K562 (cell line): ENCODE measurements around the gene SLC66A2.

ENCODE experiments used
- BMI1 ChIP-seq: fragments of 150-350 bp; IDR thresholded peaks from 2 replicates; pipeline ENCODE4 v1.6.1; 2014; ENCODE audit warnings: low read length
- FOXM1 ChIP-seq, 2 experiments: fragments of 450-650 bp in 1 of 2; sonication (generic) in 1 of 2; formaldehyde crosslinking in 1 of 2; IDR thresholded peaks; 2 replicates each; pipeline versions ENCODE4 v1.6.1 to v1.9.0; 2017 to 2022; ENCODE audit warnings: low read depth in 2 of 2, mild to moderate bottlenecking in 2 of 2, missing genetic modification reagents in 1 of 2, moderate library complexity in 1 of 2
- GABPA ChIP-seq: fragments of 200-800 bp; sonication (Bioruptor generic); conservative IDR thresholded peaks from 2 replicates; pipeline ENCODE4 v1.6.1; 2016; ENCODE audit warnings: low read depth, missing genetic modification characterization, missing compliant biosample characterization
- TF ChIP-seq, protein P1 (sequence below), 3 experiments: IDR thresholded peaks in 2 of 3; conservative IDR thresholded peaks in 1 of 3; 2 replicates each; pipeline ENCODE4 v1.5.1; 2011 to 2012; ENCODE audit warnings: low read length in 3 of 3, mild to moderate bottlenecking in 3 of 3, control low read depth in 2 of 3, improper control_type of control experiment in 1 of 3, inconsistent platforms in 1 of 3, low read depth in 1 of 3, mixed read lengths in 1 of 3, moderate library complexity in 1 of 3; ENCODE audit not compliant: insufficient read depth in 2 of 3
- TF ChIP-seq, protein P2 (sequence below): sonication (generic); formaldehyde crosslinking; IDR thresholded peaks from 2 replicates; pipeline ENCODE4 v1.8.0; 2022; ENCODE audit warnings: mild to moderate bottlenecking, missing genetic modification reagents

DNA sequence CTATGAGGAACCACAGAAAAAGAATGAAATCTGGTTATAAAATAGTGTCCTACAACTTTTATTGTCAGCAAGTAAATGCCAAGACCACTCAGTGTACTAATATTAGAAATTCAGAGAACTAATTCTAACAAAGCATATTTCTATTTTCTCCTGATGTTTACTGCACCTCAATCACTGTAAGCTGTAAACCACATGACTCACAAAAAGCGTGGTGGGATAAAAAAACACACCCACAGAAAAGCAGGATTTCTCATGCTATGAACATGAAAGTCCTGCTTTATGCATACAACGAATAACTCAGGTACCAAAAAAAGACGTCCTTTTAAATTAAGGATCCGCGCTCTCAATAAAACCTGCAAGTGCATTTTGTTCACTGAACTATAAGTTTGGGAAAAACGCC is 36.1 kb upstream of the SLC66A2 start:
- TF ChIP-seq BMI1 (no peak), GABPA (tag) (no peak), FOXM1 (IDR thresholded peaks at IDR 0.05; ENCODE audit: low read depth) (no peak), FOXM1 (CRISPR knock-in tag; IDR thresholded peaks at IDR 0.05; ENCODE audit: low read depth) (no peak)
- TF ChIP-seq, protein P1, sequence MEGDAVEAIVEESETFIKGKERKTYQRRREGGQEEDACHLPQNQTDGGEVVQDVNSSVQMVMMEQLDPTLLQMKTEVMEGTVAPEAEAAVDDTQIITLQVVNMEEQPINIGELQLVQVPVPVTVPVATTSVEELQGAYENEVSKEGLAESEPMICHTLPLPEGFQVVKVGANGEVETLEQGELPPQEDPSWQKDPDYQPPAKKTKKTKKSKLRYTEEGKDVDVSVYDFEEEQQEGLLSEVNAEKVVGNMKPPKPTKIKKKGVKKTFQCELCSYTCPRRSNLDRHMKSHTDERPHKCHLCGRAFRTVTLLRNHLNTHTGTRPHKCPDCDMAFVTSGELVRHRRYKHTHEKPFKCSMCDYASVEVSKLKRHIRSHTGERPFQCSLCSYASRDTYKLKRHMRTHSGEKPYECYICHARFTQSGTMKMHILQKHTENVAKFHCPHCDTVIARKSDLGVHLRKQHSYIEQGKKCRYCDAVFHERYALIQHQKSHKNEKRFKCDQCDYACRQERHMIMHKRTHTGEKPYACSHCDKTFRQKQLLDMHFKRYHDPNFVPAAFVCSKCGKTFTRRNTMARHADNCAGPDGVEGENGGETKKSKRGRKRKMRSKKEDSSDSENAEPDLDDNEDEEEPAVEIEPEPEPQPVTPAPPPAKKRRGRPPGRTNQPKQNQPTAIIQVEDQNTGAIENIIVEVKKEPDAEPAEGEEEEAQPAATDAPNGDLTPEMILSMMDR (IDR thresholded peaks at IDR 0.05 in 2 of 3, conservative IDR thresholded peaks at IDR 0.05 in 1 of 3; ENCODE audit: insufficient read depth in 2 of 3, low read depth in 1 of 3, low read length in 3 of 3): no peak
- TF ChIP-seq, protein P2, sequence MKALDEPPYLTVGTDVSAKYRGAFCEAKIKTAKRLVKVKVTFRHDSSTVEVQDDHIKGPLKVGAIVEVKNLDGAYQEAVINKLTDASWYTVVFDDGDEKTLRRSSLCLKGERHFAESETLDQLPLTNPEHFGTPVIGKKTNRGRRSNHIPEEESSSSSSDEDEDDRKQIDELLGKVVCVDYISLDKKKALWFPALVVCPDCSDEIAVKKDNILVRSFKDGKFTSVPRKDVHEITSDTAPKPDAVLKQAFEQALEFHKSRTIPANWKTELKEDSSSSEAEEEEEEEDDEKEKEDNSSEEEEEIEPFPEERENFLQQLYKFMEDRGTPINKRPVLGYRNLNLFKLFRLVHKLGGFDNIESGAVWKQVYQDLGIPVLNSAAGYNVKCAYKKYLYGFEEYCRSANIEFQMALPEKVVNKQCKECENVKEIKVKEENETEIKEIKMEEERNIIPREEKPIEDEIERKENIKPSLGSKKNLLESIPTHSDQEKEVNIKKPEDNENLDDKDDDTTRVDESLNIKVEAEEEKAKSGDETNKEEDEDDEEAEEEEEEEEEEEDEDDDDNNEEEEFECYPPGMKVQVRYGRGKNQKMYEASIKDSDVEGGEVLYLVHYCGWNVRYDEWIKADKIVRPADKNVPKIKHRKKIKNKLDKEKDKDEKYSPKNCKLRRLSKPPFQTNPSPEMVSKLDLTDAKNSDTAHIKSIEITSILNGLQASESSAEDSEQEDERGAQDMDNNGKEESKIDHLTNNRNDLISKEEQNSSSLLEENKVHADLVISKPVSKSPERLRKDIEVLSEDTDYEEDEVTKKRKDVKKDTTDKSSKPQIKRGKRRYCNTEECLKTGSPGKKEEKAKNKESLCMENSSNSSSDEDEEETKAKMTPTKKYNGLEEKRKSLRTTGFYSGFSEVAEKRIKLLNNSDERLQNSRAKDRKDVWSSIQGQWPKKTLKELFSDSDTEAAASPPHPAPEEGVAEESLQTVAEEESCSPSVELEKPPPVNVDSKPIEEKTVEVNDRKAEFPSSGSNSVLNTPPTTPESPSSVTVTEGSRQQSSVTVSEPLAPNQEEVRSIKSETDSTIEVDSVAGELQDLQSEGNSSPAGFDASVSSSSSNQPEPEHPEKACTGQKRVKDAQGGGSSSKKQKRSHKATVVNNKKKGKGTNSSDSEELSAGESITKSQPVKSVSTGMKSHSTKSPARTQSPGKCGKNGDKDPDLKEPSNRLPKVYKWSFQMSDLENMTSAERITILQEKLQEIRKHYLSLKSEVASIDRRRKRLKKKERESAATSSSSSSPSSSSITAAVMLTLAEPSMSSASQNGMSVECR: no peak
